K562 (cell line): ENCODE data around the gene KAZN. TPM values are rescaled to one million over a fixed set of nuclear protein-coding genes. Genes with fewer than 3 reads are reported as not detected.

Experiments
- GTF2E2 ChIP-seq: fragments of 200-800 bp; sonication (Bioruptor generic); IDR thresholded peaks from 2 replicates; pipeline ENCODE4 v1.6.1; 2016; ENCODE audit warnings: missing genetic modification characterization, missing compliant biosample characterization
- HDAC2 ChIP-seq: fragments of 450-650 bp; IDR thresholded peaks from 2 replicates; pipeline ENCODE4 v1.6.1; 2016; ENCODE audit warnings: mild to moderate bottlenecking
- HOXB6 ChIP-seq: fragments of 250-450 bp; sonication (Bioruptor Pico); IDR thresholded peaks from 2 replicates; pipeline ENCODE4 v1.5.1; 2022; ENCODE audit warnings: mild to moderate bottlenecking, borderline replicate concordance
- MNT ChIP-seq, 2 experiments: fragments of 450-650 bp; conservative IDR thresholded peaks; 2 replicates each; pipeline ENCODE4 v1.6.1; 2017; ENCODE audit warnings: mild to moderate bottlenecking in 2 of 2, moderate library complexity in 2 of 2
- PCBP2 ChIP-seq: fragments of 200-400 bp; formaldehyde crosslinking; IDR thresholded peaks from 2 replicates; pipeline ENCODE4 v1.6.1; 2018; ENCODE audit warnings: low read length, low read depth, mild to moderate bottlenecking, moderate library complexity; ENCODE audit not compliant: poor library complexity, severe bottlenecking
- STAT6 ChIP-seq: sonication (generic); formaldehyde crosslinking; IDR thresholded peaks from 2 replicates; pipeline ENCODE4 v1.8.1; 2023; ENCODE audit warnings: mild to moderate bottlenecking, missing genetic modification reagents
- TAF7 ChIP-seq: fragments of 450-650 bp; IDR thresholded peaks from 2 replicates; pipeline ENCODE4 v1.6.1; 2016; ENCODE audit warnings: missing genetic modification characterization, missing compliant biosample characterization
- TAL1 ChIP-seq: fragments of 450-650 bp; IDR thresholded peaks from 2 replicates; pipeline ENCODE4 v1.6.1; 2016; ENCODE audit warnings: mild to moderate bottlenecking
- TCF3 ChIP-seq: sonication (generic); formaldehyde crosslinking; IDR thresholded peaks from 2 replicates; pipeline ENCODE4 v1.4.0; 2020; ENCODE audit warnings: mild to moderate bottlenecking, missing genetic modification reagents
- TFAP4 ChIP-seq: sonication (generic); formaldehyde crosslinking; IDR thresholded peaks from 2 replicates; pipeline ENCODE4 v1.8.0; 2022; ENCODE audit warnings: missing genetic modification reagents, mild to moderate bottlenecking, moderate library complexity, borderline replicate concordance
- TFE3 ChIP-seq: fragments of 450-650 bp; formaldehyde crosslinking; IDR thresholded peaks from 2 replicates; pipeline ENCODE4 v1.4.0; 2020; ENCODE audit warnings: mild to moderate bottlenecking, mixed read lengths
- ZNF436 ChIP-seq: fragments of 250-450, 450-650 bp; sonication (Bioruptor Pico); formaldehyde crosslinking; IDR thresholded peaks from 2 replicates; pipeline ENCODE4 v1.7.0; 2020; ENCODE audit warnings: mild to moderate bottlenecking
- ZNF695 ChIP-seq: fragments of 450-650 bp; formaldehyde crosslinking; IDR thresholded peaks from 2 replicates; pipeline ENCODE4 v1.4.0; 2020; ENCODE audit warnings: mild to moderate bottlenecking, moderate library complexity
- ZNF785 ChIP-seq: fragments of 250-450 bp; sonication (Bioruptor Pico); IDR thresholded peaks from 2 replicates; pipeline ENCODE4 v1.4.0; 2020; ENCODE audit warnings: mild to moderate bottlenecking
- polyA plus RNA-seq, 8 experiments: library from polyadenylated mRNA; depleted of rRNA in 4 of 8; stranded (reverse) in 5 of 8; unstranded in 3 of 8; fragments of >200 nt; fragmentation: Nextera tagmentation in 2 of 8; fragmentation: Illumina TruSeq in 1 of 8; extraction: Ambion mirVana in 2 of 8; extraction: Trizol in 1 of 8; gene quantifications; 2 replicates each; pipeline versions ENCODE4 v1.2.1 to v1.2.3, GENCODE V29; 2011 to 2014; ENCODE audit warnings: inconsistent platforms in 1 of 8, missing spikeins in 1 of 8
- total RNA-seq, 7 experiments: library from RNA; depleted of rRNA in 6 of 7; stranded (reverse); fragments of >200 nt in 6 of 7; fragmentation: Illumina TruSeq in 2 of 7; extraction: Trizol in 2 of 7; gene quantifications; 2 replicates each; pipeline versions ENCODE4 v1.2.1 to v1.2.3, GENCODE V29; 2011 to 2021; ENCODE audit warnings: low replicate concordance in 1 of 7
- TF ChIP-seq, protein P1 (sequence below): fragments of 250-450 bp; sonication (Bioruptor Pico); IDR thresholded peaks from 2 replicates; pipeline ENCODE4 v1.8.0; 2022; ENCODE audit warnings: moderate library complexity, mild to moderate bottlenecking, inconsistent platforms

Gene KAZN
- total and polyA plus RNA-seq, 9 of the 15 experiments (the other 6 are each of a cell fraction or from before 2014, with no cell fraction given), result 2.1 to 21.6 (median 5.4) TPM

DNA sequence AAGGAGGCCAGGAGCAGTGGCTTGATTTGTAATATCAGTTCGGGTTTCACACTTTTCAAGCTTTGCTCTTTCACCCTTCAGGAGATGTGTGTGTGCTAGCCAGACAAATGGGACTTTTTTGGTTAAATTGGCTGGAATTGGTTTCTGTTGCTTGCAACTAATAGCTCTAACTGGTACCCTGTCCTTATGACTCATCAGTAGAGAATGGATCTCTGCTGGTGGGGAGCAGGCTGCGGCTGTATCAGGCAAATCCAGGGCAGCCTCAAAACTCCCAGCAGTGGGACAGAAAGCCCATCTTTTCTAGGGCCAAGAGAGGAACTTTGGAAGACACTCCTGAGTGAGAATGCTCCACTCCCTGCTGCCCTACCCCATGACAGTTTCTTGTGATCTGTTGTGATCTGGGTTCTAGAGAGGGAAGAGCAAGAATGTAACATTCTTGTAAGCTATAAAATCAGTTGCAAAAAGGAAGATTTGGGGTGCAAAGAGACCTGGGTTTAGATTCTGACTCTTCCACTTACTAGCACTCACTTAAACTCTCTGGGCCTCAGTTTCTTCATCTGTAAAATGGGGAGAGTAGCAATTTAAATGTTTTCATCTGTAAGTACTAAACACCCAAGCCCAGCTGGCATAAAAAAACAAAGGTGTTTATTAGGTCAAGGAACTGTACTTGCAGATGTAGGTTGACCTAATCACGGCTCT is 298.0 kb downstream of the KAZN start (continued):
- TF ChIP-seq STAT6 (CRISPR knock-in tag) (no peak), ZNF436 (CRISPR knock-in tag) (no peak), TAL1 (no peak), TFE3 (CRISPR knock-in tag) (no peak), HOXB6 (CRISPR knock-in tag) (no peak), TAF7 (tag) (no peak), GTF2E2 (tag) (no peak), PCBP2 (no peak), ZNF695 (CRISPR knock-in tag) (no peak), MNT (conservative IDR thresholded peaks at IDR 0.05) (no peak), ZNF785 (CRISPR knock-in tag) (no peak), TFAP4 (CRISPR knock-in tag) (no peak), TCF3 (CRISPR knock-in tag) (no peak), HDAC2 (peak; percentile 82; the same call in 1 of the 2 replicates)
- TF ChIP-seq, protein P1, sequence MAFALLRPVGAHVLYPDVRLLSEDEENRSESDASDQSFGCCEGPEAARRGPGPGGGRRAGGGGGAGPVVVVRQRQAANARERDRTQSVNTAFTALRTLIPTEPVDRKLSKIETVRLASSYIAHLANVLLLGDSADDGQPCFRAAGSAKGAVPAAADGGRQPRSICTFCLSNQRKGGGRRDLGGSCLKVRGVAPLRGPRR, result no peak
